CD4-positive, alpha-beta T cell (primary cell): ENCODE results near the gene EDEM2. TPM values are rescaled to one million over a fixed set of nuclear protein-coding genes. Genes with fewer than 3 reads are reported as not detected.

Experiments
- ATAC-seq: fragments of 200-7000 bp; cut with Tn5 transposase; one replicate; pipeline ENCODE4 v1.10.0; 2022; ENCODE audit warnings: mild to moderate bottlenecking; ENCODE audit not compliant: poor library complexity
- CTCF ChIA-PET: fragments of 350-600 bp; sonication (Branson Sonifier 250); formaldehyde crosslinking; loops from one replicate; lab custom pipeline; 2021; ENCODE audit warnings: antibody characterized with exemption, inconsistent platforms; lab: Charles Lee
- POLR2A ChIA-PET: fragments of 350-600 bp; sonication (Branson Sonifier 250); formaldehyde crosslinking; loops from one replicate; lab custom pipeline; 2021; ENCODE audit warnings: antibody characterized with exemption, inconsistent platforms; lab: Charles Lee
- DNase-seq, 14 experiments: peaks; one replicate each; pipeline ENCODE4 v3.0.0-alpha.2; 2013 to 2020; ENCODE audit warnings: mixed read lengths in 2 of 14
- H3K27ac ChIP-seq, 2 donors: one replicate each; pipeline versions ENCODE4 v1.5.1 to v1.7.0; 2013; ENCODE audit warnings: low read length in 2 of 2, low read depth in 1 of 2, mild to moderate bottlenecking in 1 of 2
- H3K27me3 ChIP-seq, 2 experiments: 1 replicate in 1 of 2; 2 replicates in 1 of 2; pipeline versions ENCODE4 v1.6.1 to v1.7.0; 2013; ENCODE audit warnings: low read length in 2 of 2, control low read depth in 1 of 2, mild to moderate bottlenecking in 1 of 2, moderate library complexity in 1 of 2; ENCODE audit not compliant: insufficient read depth in 2 of 2, control insufficient read depth in 1 of 2
- H3K36me3 ChIP-seq: one replicate; pipeline ENCODE4 v1.6.1; 2013; ENCODE audit warnings: low read length, control low read depth; ENCODE audit not compliant: insufficient read depth
- H3K4me1 ChIP-seq: one replicate; pipeline ENCODE4 v1.6.1; 2013; ENCODE audit warnings: low read length, control low read depth; ENCODE audit not compliant: insufficient read depth
- H3K4me3 ChIP-seq: one replicate; pipeline ENCODE4 v1.5.1; 2013; ENCODE audit warnings: mild to moderate bottlenecking, low read length, moderate library complexity
- H3K9me3 ChIP-seq, 2 experiments: 1 replicate in 1 of 2; 2 replicates in 1 of 2; pipeline versions ENCODE4 v1.6.1 to v1.7.0; 2013; ENCODE audit warnings: low read length in 2 of 2, mild to moderate bottlenecking in 2 of 2, control low read depth in 1 of 2, moderate library complexity in 1 of 2; ENCODE audit not compliant: control insufficient read depth in 1 of 2, insufficient read depth in 1 of 2
- H3K27ac Mint-ChIP-seq: one replicate; pipeline ENCODE4 v1.8.0; 2020; ENCODE audit warnings: mixed read lengths
- H3K27me3 Mint-ChIP-seq: one replicate; pipeline ENCODE4 v1.8.0; 2021; ENCODE audit warnings: mixed read lengths
- H3K36me3 Mint-ChIP-seq: one replicate; pipeline ENCODE4 v1.8.0; 2021; ENCODE audit warnings: low read depth, mixed read lengths
- H3K4me1 Mint-ChIP-seq: one replicate; pipeline ENCODE4 v1.8.0; 2021; ENCODE audit warnings: low read depth, mixed read lengths
- H3K4me3 Mint-ChIP-seq: one replicate; pipeline ENCODE4 v1.8.0; 2020; ENCODE audit warnings: mild to moderate bottlenecking, mixed read lengths
- H3K9me3 Mint-ChIP-seq: one replicate; pipeline ENCODE4 v1.8.0; 2020; ENCODE audit warnings: mixed read lengths
- CTCF ChIP-seq: fragments of 200-600 bp; IDR thresholded peaks from one replicate; pipeline ENCODE4 v1.8.0; 2022; ENCODE audit warnings: antibody characterized with exemption, mild to moderate bottlenecking
- intact Hi-C, 2 experiments: fragments of 100-400 bp; cut with DNase I in 1 of 2; cut with micrococcal nuclease in 1 of 2; formaldehyde crosslinking; loops; one replicate each; pipeline versions ENCODE4 v1.15.1 to v1.9.0; 2023 to 2025; cut with DNase I, micrococcal nuclease
- total RNA-seq, 174 experiments: library from RNA in 2 of 174; stranded (reverse) in 2 of 174; gene quantifications; one replicate each; pipeline ENCODE4 v1.2.3 and lab custom pipeline; 2021 to 2026

The EDEM2 gene
- total RNA-seq, 2 experiments from 2014 or later: 12.2 to 12.6 TPM

GRCh38 chr20:35104685-35105295 is 42.3 kb downstream of the EDEM2 start:
- ChIA-PET CTCF (no interaction called here), POLR2A (no interaction called here)
- Mint-ChIP-seq H3K27ac (no peak overlapping the region), H3K36me3 (peaks cover 3% of the 10 kb centered on the region), H3K9me3 (no peaks in the 10 kb centered on the region), H3K4me3 (no peak overlapping the region), H3K27me3 (no peaks in the 10 kb centered on the region), H3K4me1 (no peaks in the 10 kb centered on the region)
- Histone ChIP-seq H3K36me3 (no peaks in the 10 kb centered on the region), H3K4me3 (no peak overlapping the region), H3K27ac (no peak overlapping the region), H3K4me1 (no peaks in the 10 kb centered on the region), H3K27me3 (no peaks in the 10 kb centered on the region), H3K9me3 (no peaks in the 10 kb centered on the region)
- ATAC-seq: no peak
- no peak for DNase-seq
- TF ChIP-seq CTCF: no peak
- intact Hi-C loops: no loop called here

GRCh38 chr20:35101620-35102019 is 45.5 kb downstream of the EDEM2 start:
- CTCF ChIA-PET: no interaction called here
- TF ChIP-seq CTCF: no peak
- DNase-seq (no peak), ATAC-seq (no peak)
- intact Hi-C loops: no loop called here
- Histone ChIP-seq H3K4me3 (no peak overlapping the region), H3K27ac (no peak overlapping the region), H3K4me1 (no peaks in the 10 kb centered on the region), H3K9me3 (no peaks in the 10 kb centered on the region), H3K27me3 (no peaks in the 10 kb centered on the region), H3K36me3 (no peaks in the 10 kb centered on the region)
- no peaks in the 10 kb centered on the region for H3K9me3 Mint-ChIP-seq
- POLR2A ChIA-PET: no interaction called here
- no peaks in the 10 kb centered on the region for H3K27me3 Mint-ChIP-seq
- no peaks in the 10 kb centered on the region for H3K4me1 Mint-ChIP-seq
- no peaks in the 10 kb centered on the region for H3K36me3 Mint-ChIP-seq
- H3K27ac Mint-ChIP-seq: no peak overlapping the region
- H3K4me3 Mint-ChIP-seq: no peak overlapping the region

- Histone ChIP-seq H3K4me3 (peak overlapping the region; percentile 99), H3K9me3 (no peaks in the 10 kb centered on the region), H3K27ac (peak overlapping the region in 1 of 2 donors; percentile 76), H3K27me3 (no peaks in the 10 kb centered on the region), H3K4me1 (peaks cover 40% of the 10 kb centered on the region), H3K36me3 (peaks cover 3% of the 10 kb centered on the region)
- no peak for TF ChIP-seq CTCF
- Mint-ChIP-seq H3K27me3 (no peaks in the 10 kb centered on the region), H3K4me1 (peaks cover 46% of the 10 kb centered on the region), H3K4me3 (peak overlapping the region; percentile 91), H3K9me3 (no peaks in the 10 kb centered on the region), H3K27ac (peak overlapping the region; percentile 83), H3K36me3 (peaks cover 23% of the 10 kb centered on the region)
- peak in 3 of 14 experiments; percentile 7 to 35 (median 29) for DNase-seq
- intact Hi-C loops: loop anchor here (2.0 to 10.0 kb wide), 8 partner anchors 53 to 1279 kb away; partner anchors contain the start of genes GGT7 (in 2 of the 2), ACSS2 (in 1 of the 2), AHCY (in 1 of the 2) and CHMP4B (in 1 of the 2)
- CTCF ChIA-PET: interaction anchor here (0.6 to 1.4 kb wide), 4 partner anchors 11 to 54 kb away, joined by 3 to 4 read pairs (median 4); partner anchors contain the start of gene EDEM2
- ATAC-seq: no peak
- POLR2A ChIA-PET: interaction anchor here (2.0 to 2.1 kb wide), 2 partner anchors 53 to 220 kb away, joined by 4 to 9 read pairs; partner anchors contain the start of genes EDEM2 and GGT7
Measured at GRCh38 chr20:35093267-35093884, 53.8 kb downstream of the EDEM2 start.
